H1 (cell line): ENCODE measurements around the gene MAP3K6. TPM values are rescaled to one million over a fixed set of nuclear protein-coding genes. Genes with fewer than 3 reads are reported as not detected.

ENCODE experiments used
- CTCF ChIA-PET: fragments of 300-600 bp; sonication (Branson Sonifier 250); formaldehyde crosslinking; loops from one replicate; lab custom pipeline; 2021; ENCODE audit not compliant: partially characterized antibody; lab: Charles Lee
- POLR2A ChIA-PET: fragments of 300-600 bp; sonication (Branson Sonifier 250); formaldehyde crosslinking; loops from one replicate; lab custom pipeline; 2021; ENCODE audit warnings: inconsistent platforms; ENCODE audit not compliant: partially characterized antibody; lab: Charles Lee
- DNase-seq, 2 experiments: peaks; one replicate each; pipeline versions ENCODE4 v3.0.0 to v3.0.0-alpha.2; 2010 to 2022; ENCODE audit warnings: low spot score in 2 of 2, low read depth in 1 of 2, mixed read lengths in 1 of 2
- FAIRE-seq: peaks from 2 replicates; lab custom pipeline; 2011; peaks lifted over from hg19 to GRCh38; lab: Jason Lieb, UNC
- H2AFZ ChIP-seq: 2 replicates; pipeline ENCODE4 v1.8.1; 2012; ENCODE audit warnings: low read length, inconsistent platforms
- H2AK5ac ChIP-seq: 2 replicates; pipeline ENCODE4 v1.6.1; 2013; ENCODE audit warnings: low read depth, low read length
- H2BK120ac ChIP-seq: replicated peaks from 2 replicates; pipeline ENCODE3; 2013; ENCODE audit warnings: low read depth, low read length, inconsistent platforms
- H2BK12ac ChIP-seq: 2 replicates; pipeline ENCODE4 v1.6.1; 2013; ENCODE audit warnings: low read depth, low read length
- H2BK15ac ChIP-seq: 2 replicates; pipeline ENCODE4 v1.6.1; 2013; ENCODE audit warnings: low read length
- H2BK20ac ChIP-seq: 2 replicates; pipeline ENCODE4 v1.6.1; 2013; ENCODE audit warnings: low read length
- H2BK5ac ChIP-seq: 2 replicates; pipeline ENCODE4 v1.6.1; 2013; ENCODE audit warnings: low read depth, low read length
- H3K14ac ChIP-seq: 2 replicates; pipeline ENCODE4 v1.6.1; 2013; ENCODE audit warnings: inconsistent platforms; ENCODE audit not compliant: insufficient read length
- H3K18ac ChIP-seq: 2 replicates; pipeline ENCODE4 v1.6.1; 2013; ENCODE audit warnings: low read length; ENCODE audit errors: extremely low read depth
- H3K23ac ChIP-seq: 2 replicates; pipeline ENCODE4 v1.6.1; 2013; ENCODE audit warnings: inconsistent platforms; ENCODE audit not compliant: insufficient read length
- H3K23me2 ChIP-seq: 2 replicates; pipeline ENCODE4 v1.6.1; 2013; ENCODE audit warnings: low read depth, low read length
- H3K27ac ChIP-seq: 2 replicates; pipeline ENCODE4 v1.6.1; 2011; ENCODE audit warnings: low read depth, low read length, inconsistent platforms
- H3K27me3 ChIP-seq, 4 experiments: replicated peaks in 1 of 4; 1 replicate in 1 of 4; 2 replicates in 3 of 4; pipeline versions ENCODE4 v1.6.1 to v1.8.1; 2011 to 2013; ENCODE audit warnings: low read length in 3 of 4, mild to moderate bottlenecking in 3 of 4, inconsistent platforms in 2 of 4, mixed read lengths in 2 of 4, moderate library complexity in 1 of 4; ENCODE audit not compliant: control insufficient read depth in 3 of 4, insufficient read depth in 3 of 4; ENCODE audit errors: extremely low read depth in 1 of 4
- H3K36me3 ChIP-seq, 4 experiments: 2 replicates each; pipeline versions ENCODE4 v1.6.1 to v1.8.1; 2011 to 2013; ENCODE audit warnings: mild to moderate bottlenecking in 4 of 4, low read length in 3 of 4, moderate library complexity in 2 of 4, control low read depth in 1 of 4, inconsistent platforms in 1 of 4; ENCODE audit not compliant: insufficient read depth in 4 of 4, control insufficient read depth in 2 of 4
- H3K4ac ChIP-seq: replicated peaks from 2 replicates; pipeline ENCODE3; 2013; ENCODE audit warnings: low read length, low read depth, mixed read lengths, inconsistent platforms; ENCODE audit not compliant: insufficient read length
- H3K4me1 ChIP-seq, 4 experiments: replicated peaks in 1 of 4; 1 replicate in 1 of 4; 2 replicates in 3 of 4; pipeline versions ENCODE4 v1.6.1 to v1.8.1; 2011 to 2013; ENCODE audit warnings: low read length in 3 of 4, inconsistent platforms in 2 of 4, mixed read lengths in 1 of 4; ENCODE audit not compliant: insufficient read depth in 4 of 4, control insufficient read depth in 3 of 4
- H3K4me2 ChIP-seq, 2 experiments: 2 replicates each; pipeline versions ENCODE4 v1.6.1 to v1.8.1; 2011 to 2013; ENCODE audit warnings: low read depth in 2 of 2, low read length in 2 of 2, control low read depth in 1 of 2, inconsistent platforms in 1 of 2, mild to moderate bottlenecking in 1 of 2; ENCODE audit not compliant: insufficient read depth in 1 of 2
- H3K4me3 ChIP-seq, 4 experiments: fragments of 200-600, 300-600 bp in 1 of 4; sonication (generic), shearing (Covaris generic), sonication (Bioruptor Twin) in 1 of 4; 2 replicates each; pipeline versions ENCODE4 v1.5.1 to v1.8.1; 2011 to 2016; ENCODE audit warnings: low read length in 4 of 4, low read depth in 3 of 4, control low read depth in 2 of 4, inconsistent platforms in 2 of 4, mild to moderate bottlenecking in 2 of 4, mixed read lengths in 1 of 4, moderate library complexity in 1 of 4; ENCODE audit not compliant: insufficient read depth in 2 of 4; ENCODE audit errors: extremely low read depth in 1 of 4
- H3K56ac ChIP-seq: replicated peaks from 2 replicates; pipeline ENCODE3; 2013; ENCODE audit warnings: low read depth, mild to moderate bottlenecking, mixed read lengths, low read length, inconsistent platforms; ENCODE audit not compliant: insufficient read length
- H3K79me1 ChIP-seq: 2 replicates; pipeline ENCODE4 v1.6.1; 2013; ENCODE audit warnings: low read depth, low read length, control low read depth
- H3K79me2 ChIP-seq, 2 experiments: 2 replicates each; pipeline versions ENCODE4 v1.6.1 to v1.8.1; 2012 to 2013; ENCODE audit warnings: low read length in 2 of 2, mild to moderate bottlenecking in 2 of 2, inconsistent platforms in 1 of 2; ENCODE audit not compliant: insufficient read depth in 2 of 2, control insufficient read depth in 1 of 2
- H3K9ac ChIP-seq, 4 experiments: replicated peaks in 1 of 4; 1 replicate in 1 of 4; 2 replicates in 3 of 4; pipeline versions ENCODE4 v1.6.1 to v1.8.1; 2011 to 2013; ENCODE audit warnings: low read depth in 3 of 4, low read length in 3 of 4, control low read depth in 2 of 4, mild to moderate bottlenecking in 2 of 4, moderate library complexity in 2 of 4, inconsistent platforms in 1 of 4; ENCODE audit errors: extremely low read depth in 1 of 4
- H3K9me3 ChIP-seq, 2 experiments: 2 replicates each; pipeline versions ENCODE4 v1.6.1 to v1.8.1; 2012 to 2013; ENCODE audit warnings: mild to moderate bottlenecking in 2 of 2, moderate library complexity in 2 of 2, control low read depth in 1 of 2, inconsistent platforms in 1 of 2, low read depth in 1 of 2, low read length in 1 of 2, mixed read lengths in 1 of 2; ENCODE audit not compliant: insufficient read depth in 2 of 2
- H4K20me1 ChIP-seq, 2 experiments: replicated peaks in 1 of 2; 2 replicates each; pipeline versions ENCODE3 to v1.8.1; 2011 to 2013; ENCODE audit warnings: inconsistent platforms in 2 of 2, low read length in 2 of 2, mild to moderate bottlenecking in 1 of 2; ENCODE audit not compliant: insufficient read depth in 2 of 2, control insufficient read depth in 1 of 2
- H4K5ac ChIP-seq: 2 replicates; pipeline ENCODE4 v1.6.1; 2013; ENCODE audit warnings: low read length, low read depth, mixed read lengths, inconsistent platforms; ENCODE audit not compliant: insufficient read length
- H4K8ac ChIP-seq: 2 replicates; pipeline ENCODE4 v1.8.0; 2013; ENCODE audit warnings: mild to moderate bottlenecking, moderate library complexity, low read length, inconsistent platforms; ENCODE audit not compliant: insufficient read depth; ENCODE audit errors: extremely low read depth
- H4K91ac ChIP-seq: replicated peaks from 2 replicates; pipeline ENCODE3; 2013; ENCODE audit warnings: low read length, mixed read lengths, inconsistent platforms; ENCODE audit not compliant: insufficient read length
- ATF3 ChIP-seq: IDR thresholded peaks from 2 replicates; pipeline ENCODE4 v1.6.1; 2011; ENCODE audit warnings: low read depth, mild to moderate bottlenecking, low read length; ENCODE audit not compliant: insufficient read depth
- CBX8 ChIP-seq: fragments of 300-800, 300-1000 bp; sonication (generic); IDR thresholded peaks from 2 replicates; pipeline ENCODE4 v1.7.1; 2016; ENCODE audit warnings: low read depth, low read length, borderline replicate concordance
- CREB1 ChIP-seq: IDR thresholded peaks from 2 replicates; pipeline ENCODE4 v1.6.1; 2012; ENCODE audit warnings: inconsistent platforms
- HDAC6 ChIP-seq: IDR thresholded peaks from one replicate; pipeline ENCODE4 v1.7.1; 2012; ENCODE audit warnings: low read depth, mild to moderate bottlenecking, inconsistent platforms, low read length, moderate library complexity
- KDM1A ChIP-seq: fragments of 200-600, 300-600 bp; sonication (generic); IDR thresholded peaks from 2 replicates; pipeline ENCODE4 v1.7.1; 2016; ENCODE audit warnings: mild to moderate bottlenecking, low read length, borderline replicate concordance
- NANOG ChIP-seq: IDR thresholded peaks from 2 replicates; pipeline ENCODE4 v1.6.1; 2011; ENCODE audit warnings: low read length, low read depth, mild to moderate bottlenecking, inconsistent platforms; ENCODE audit not compliant: insufficient read depth, poor library complexity, severe bottlenecking
- RNF2 ChIP-seq: fragments of 200-900, 300-1000 bp; sonication (generic); IDR thresholded peaks from 2 replicates; pipeline ENCODE4 v1.7.1; 2016; ENCODE audit warnings: borderline replicate concordance, low read depth, mild to moderate bottlenecking, antibody characterized with exemption, low read length; ENCODE audit not compliant: poor library complexity, severe bottlenecking; ENCODE audit errors: missing control alignments
- SAP30 ChIP-seq: fragments of 300-600 bp; sonication (generic); IDR thresholded peaks from 2 replicates; pipeline ENCODE4 v1.7.1; 2012; ENCODE audit warnings: low read length, moderate library complexity, mild to moderate bottlenecking, inconsistent platforms; ENCODE audit not compliant: insufficient read depth, insufficient replicate concordance
- SP2 ChIP-seq: IDR thresholded peaks from 2 replicates; pipeline ENCODE4 v1.6.1; 2012; ENCODE audit warnings: mild to moderate bottlenecking, low read length, inconsistent platforms
- WGBS, 2 experiments: shearing (Covaris generic) in 1 of 2; methylation state at CpG; one replicate each; pipeline versions ENCODE4 v1.1.6 to v1.1.7; 2013 to 2015; ENCODE audit warnings: low lambda C conversion rate in 2 of 2, mixed read lengths in 2 of 2, inconsistent platforms in 1 of 2, low coverage in 1 of 2, missing lambda C conversion rate in 1 of 2; ENCODE audit not compliant: insufficient replicate concordance in 2 of 2, insufficient coverage in 1 of 2, insufficient read length in 1 of 2; ENCODE audit errors: extremely low coverage in 1 of 2, missing lambda C conversion rate in 1 of 2; 5-methylcytosine and 5-hydroxymethylcytosine counted together
- polyA plus RNA-seq, 7 experiments: library from polyadenylated mRNA; depleted of rRNA in 3 of 7; stranded (reverse) in 5 of 7; unstranded in 2 of 7; fragments of >200 nt in 5 of 7; fragments of 200-250 nt in 2 of 7; gene quantifications; 1 replicate in 5 of 7; 2 replicates in 1 of 7; 4 replicates in 1 of 7; pipeline versions ENCODE4 v1.2.1 to v1.2.3, GENCODE V29; 2011 to 2013; ENCODE audit warnings: missing spikeins in 2 of 7, mixed read lengths in 2 of 7
- total RNA-seq: library from RNA; stranded (reverse); fragmentation: NEBNext Ultra II Directional; extraction: Animal tissue kit (Norgen Biotek cat#: 25700); gene quantifications from 2 replicates; pipeline ENCODE4 v1.2.1, GENCODE V29; 2021

Gene MAP3K6
- total and polyA plus RNA-seq, 2 of the 8 experiments (the other 6 are each of a cell fraction or from before 2014, with no cell fraction given): 7.4 to 7.6 TPM

GRCh38 chr1:27321813-27322568 is 44.8 kb downstream of the MAP3K6 start, which contains the start of gene TMEM222:
Gene TMEM222, plus strand, starts transcription at chr1:27322163. Its CDS starts 35 bp downstream, at chr1:27322198.
- Histone ChIP-seq H3K36me3 (peaks cover 2 to 7% (median 6%) of the 10 kb centered on the region in 4 experiments; a peak in 7 of 8 replicates), H4K91ac (peak within 1 kb of the TSS; percentile 5), H2AFZ (peak within 1 kb of the TSS; percentile 97; the same call in 1 of the 2 replicates), H3K23me2 (peaks cover 7% of the 10 kb centered on the region; the same call in 1 of the 2 replicates), H2BK15ac (peak within 1 kb of the TSS; percentile 83; the same call in 1 of the 2 replicates), H4K20me1 (peaks cover 0 to 4% of the 10 kb centered on the region in 2 experiments), H3K18ac (peak within 1 kb of the TSS; percentile 88), H2BK20ac (no peak within 1 kb of the TSS), H3K27ac (peak within 1 kb of the TSS; percentile 86), H3K9me3 (no peaks in the 10 kb centered on the region), H3K27me3 (no peaks in the 10 kb centered on the region; a peak in 2 of 7 replicates), H2BK12ac (peak within 1 kb of the TSS; percentile 29; the same call in 1 of the 2 replicates), H3K4ac (peak within 1 kb of the TSS; percentile 24), H3K4me2 (peak within 1 kb of the TSS; percentile 73 to 86), H3K14ac (no peak within 1 kb of the TSS), H2AK5ac (no peak within 1 kb of the TSS), H3K79me1 (peaks cover 5% of the 10 kb centered on the region; the same call in 1 of the 2 replicates), H4K5ac (peak within 1 kb of the TSS; percentile 54), H3K23ac (no peak within 1 kb of the TSS), H2BK5ac (peak within 1 kb of the TSS; percentile 98), H3K4me1 (0 out of 7 replicates have a peak, but pooled peaks cover 0 to 8% (median 0%) of the 10 kb centered on the region in 4 experiments), H3K79me2 (peaks cover 4 to 43% of the 10 kb centered on the region in 2 experiments; a peak in 3 of 4 replicates), H3K4me3 (peak within 1 kb of the TSS; percentile 78 to 100 (median 98)), H4K8ac (peak within 1 kb of the TSS; percentile 98), H3K9ac (peak within 1 kb of the TSS; percentile 91 to 96 (median 94)), H3K56ac (peak within 1 kb of the TSS; percentile 71), H2BK120ac (no peak within 1 kb of the TSS)
- DNase-seq (peak; percentile 88 to 99), FAIRE-seq (no peak)
- POLR2A ChIA-PET: interaction anchor here (0.6 to 2.1 kb wide), 13 partner anchors 7 to 303 kb away, joined by 3 to 13 read pairs (median 5); partner anchors contain the start of gene SYTL1
- CTCF ChIA-PET: interaction anchor here (0.9 to 7.0 kb wide), 9 partner anchors 11 to 284 kb away, joined by 3 to 102 read pairs (median 9); partner anchors contain the start of gene CD164L2
- 1% methylated on average over 59 of the region's 67 CpGs; no CpG with 5 or more reads in 1 of the 2 experiments for WGBS, 2 experiments
- TF ChIP-seq SAP30 (no peak), NANOG (no peak), CBX8 (no peak), ATF3 (peak; percentile 14; the same call in 1 of the 2 replicates), SP2 (no peak), CREB1 (peak; percentile 96), HDAC6 (no peak), RNF2 (no peak), KDM1A (no peak)
